Measurements from ENCODE around the gene LIM2.

The LIM2 gene

DNA sequence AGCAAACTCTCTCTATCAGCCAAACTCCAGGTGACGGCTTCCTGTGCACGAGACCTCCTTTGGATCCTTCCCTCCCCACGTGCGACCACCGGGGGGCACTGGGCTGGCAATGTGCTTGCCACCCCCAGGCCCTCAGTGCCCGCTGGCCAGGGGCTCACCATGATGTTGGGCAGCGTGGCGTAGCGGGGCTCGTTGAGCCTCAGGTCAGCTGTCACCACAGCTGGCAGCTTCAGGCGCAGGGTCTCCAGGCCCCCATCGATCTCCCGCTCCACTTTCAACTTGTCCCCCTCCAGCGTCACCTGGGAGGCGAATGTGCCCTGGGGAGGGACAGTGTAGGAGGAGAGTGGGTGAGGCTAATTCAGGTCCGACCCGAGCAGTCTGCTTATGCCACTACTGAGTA is 41.0 kb downstream of the LIM2 start (continued):
- TF ChIP-seq ZNF404 (tag by site-specific recombination; IDR thresholded peaks at IDR 0.05) (no peak), ZNF48 (tag by site-specific recombination; IDR thresholded peaks at IDR 0.05) (no peak)

DNA sequence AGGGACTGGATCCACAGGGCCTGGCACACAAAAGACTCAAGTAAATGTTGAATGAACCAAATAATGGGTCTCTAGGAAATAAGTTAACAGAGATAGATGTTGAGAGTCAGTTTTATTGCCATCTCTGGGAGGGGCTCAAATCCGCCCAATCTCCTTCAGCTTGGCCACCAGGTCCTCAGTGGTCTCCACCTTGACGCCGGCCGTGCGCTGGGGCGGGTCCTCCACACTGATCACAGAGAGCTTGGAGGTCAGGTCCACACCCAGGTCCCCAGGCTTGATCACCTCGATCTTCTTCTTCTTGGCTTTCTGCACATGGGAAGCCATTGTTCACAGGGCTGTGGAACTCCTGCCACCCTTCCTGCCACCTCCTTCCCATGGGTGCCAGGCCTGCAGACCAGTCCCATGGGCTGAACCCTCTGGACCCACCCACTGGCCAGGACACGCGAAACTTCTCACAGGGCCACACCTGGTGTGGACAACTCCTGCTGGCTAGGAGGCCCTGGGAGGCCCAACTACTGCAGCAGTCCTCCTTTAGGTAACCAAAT is 42.6 kb downstream of the LIM2 start:
- ChIA-PET POLR2A (no interaction called here), CTCF (no interaction called here)
- TF ChIP-seq ZNF16 (tag by site-specific recombination; IDR thresholded peaks at IDR 0.05; ENCODE audit: low read depth) (no peak), ZNF341 (tag by site-specific recombination; IDR thresholded peaks at IDR 0.05; ENCODE audit: low read depth) (no peak), ZNF843 (tag by site-specific recombination; IDR thresholded peaks at IDR 0.05) (no peak), ZSCAN23 (tag by site-specific recombination; IDR thresholded peaks at IDR 0.05) (no peak)
- TF ChIP-seq, protein P1, sequence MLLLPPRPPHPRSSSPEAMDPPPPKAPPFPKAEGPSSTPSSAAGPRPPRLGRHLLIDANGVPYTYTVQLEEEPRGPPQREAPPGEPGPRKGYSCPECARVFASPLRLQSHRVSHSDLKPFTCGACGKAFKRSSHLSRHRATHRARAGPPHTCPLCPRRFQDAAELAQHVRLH (tag by site-specific recombination; IDR thresholded peaks at IDR 0.05) = no peak
- TF ChIP-seq, protein P2, sequence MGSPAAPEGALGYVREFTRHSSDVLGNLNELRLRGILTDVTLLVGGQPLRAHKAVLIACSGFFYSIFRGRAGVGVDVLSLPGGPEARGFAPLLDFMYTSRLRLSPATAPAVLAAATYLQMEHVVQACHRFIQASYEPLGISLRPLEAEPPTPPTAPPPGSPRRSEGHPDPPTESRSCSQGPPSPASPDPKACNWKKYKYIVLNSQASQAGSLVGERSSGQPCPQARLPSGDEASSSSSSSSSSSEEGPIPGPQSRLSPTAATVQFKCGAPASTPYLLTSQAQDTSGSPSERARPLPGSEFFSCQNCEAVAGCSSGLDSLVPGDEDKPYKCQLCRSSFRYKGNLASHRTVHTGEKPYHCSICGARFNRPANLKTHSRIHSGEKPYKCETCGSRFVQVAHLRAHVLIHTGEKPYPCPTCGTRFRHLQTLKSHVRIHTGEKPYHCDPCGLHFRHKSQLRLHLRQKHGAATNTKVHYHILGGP (tag by site-specific recombination; IDR thresholded peaks at IDR 0.05) = no peak

DNA sequence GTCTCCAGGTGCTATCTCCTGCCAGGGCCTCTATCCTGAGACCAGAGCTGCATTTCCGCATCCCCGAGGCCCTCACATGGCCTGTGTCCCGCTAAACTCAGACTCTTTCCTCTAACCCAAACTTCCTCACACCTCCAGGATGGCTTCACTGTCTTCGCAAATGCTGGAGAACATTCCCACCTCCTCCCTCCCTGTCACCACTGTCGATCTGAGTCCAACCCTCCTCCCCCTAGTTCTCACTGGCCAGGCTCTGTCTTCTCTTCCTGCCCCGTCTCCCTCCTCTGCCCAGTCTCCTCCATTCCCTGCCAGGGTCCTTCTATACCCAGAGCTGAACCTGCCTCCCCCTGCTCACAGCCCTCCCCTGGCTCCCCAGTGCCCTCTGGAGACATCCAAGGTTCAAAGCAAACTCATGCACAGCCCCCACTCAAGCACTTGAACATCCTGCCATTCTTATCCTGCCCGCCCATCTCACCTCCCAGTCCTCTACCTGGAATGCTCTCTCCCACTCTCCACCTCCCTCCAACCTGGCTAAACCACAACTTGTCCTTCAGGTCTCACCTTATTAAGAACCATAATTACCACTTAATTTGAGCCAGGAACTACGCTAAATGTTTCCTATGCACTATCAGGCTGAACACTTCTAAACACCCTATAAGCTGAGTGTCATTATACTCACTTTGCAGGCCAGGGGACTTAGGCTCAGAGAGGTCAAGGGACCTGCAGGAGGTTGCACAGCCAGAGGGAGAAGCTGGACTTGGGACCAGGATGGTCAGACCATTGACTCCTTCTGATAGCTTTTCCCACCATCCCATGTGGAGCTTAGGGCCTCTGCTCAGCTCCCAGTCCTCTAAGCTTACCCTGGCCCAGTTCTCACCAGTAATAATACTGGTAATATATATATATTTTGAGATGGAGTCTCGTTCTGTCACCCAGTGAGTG is 44.9 kb downstream of the LIM2 start:
- CTCF ChIA-PET = interaction anchor here (1.0 kb wide), 1 partner anchor 185 kb away, joined by 3 read pairs; no protein-coding TSS in a partner anchor

More for the DNA sequence above, 42.6 kb downstream of the LIM2 start:
- 0 out of 2 replicates have a peak, but pooled peaks cover 2% of the 10 kb centered on the region for H3K4me1 ChIP-seq (ENCODE audit: control insufficient read depth, insufficient read depth, low read length)
- no peak overlapping the region for H3K27ac ChIP-seq (ENCODE audit: extremely low read depth, low read depth, low read length)
- H3K9me3 ChIP-seq (ENCODE audit: control insufficient read depth, insufficient read depth, low read depth, low read length) = no peaks in the 10 kb centered on the region
- H3K36me3 ChIP-seq (ENCODE audit: control insufficient read depth in 2 of 2, insufficient read depth in 1 of 2, low read length in 2 of 2) = peaks cover 5 to 29% of the 10 kb centered on the region in 2 experiments; a peak in 2 of 3 replicates
- H3K4me3 ChIP-seq (ENCODE audit: low read depth, low read length) = no peak overlapping the region

DNA sequence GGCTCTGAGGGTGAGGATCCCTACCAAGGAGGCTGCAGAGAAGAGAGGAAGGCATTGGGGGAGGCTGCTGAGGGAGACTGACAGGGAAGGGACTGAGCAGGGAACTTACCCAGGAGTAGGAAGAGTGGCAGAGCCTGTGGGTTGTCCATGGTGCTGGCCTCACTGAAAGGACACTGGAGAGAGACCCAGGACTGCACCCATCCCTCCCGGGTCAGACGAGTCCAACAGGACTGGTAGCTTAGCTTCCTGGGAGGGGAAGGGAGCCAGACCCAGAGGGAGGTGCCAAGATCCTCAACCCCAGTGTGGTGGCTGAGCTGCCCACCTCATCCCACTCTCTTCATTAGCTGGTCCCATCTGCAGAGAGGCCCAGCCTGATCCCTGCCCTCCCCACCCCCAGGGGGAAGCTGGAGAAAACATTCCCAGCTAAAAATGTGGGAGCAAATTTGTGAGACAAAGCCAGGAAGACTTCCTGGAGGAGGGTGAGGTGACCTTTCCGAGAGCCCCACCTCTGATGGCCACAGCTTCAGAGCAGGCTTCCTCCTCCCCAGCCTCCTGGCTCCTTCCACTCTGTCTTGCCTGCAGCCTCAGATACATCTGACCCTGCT is 45.7 kb downstream of the LIM2 start, which contains the start of gene VSIG10L:
Gene VSIG10L (minus strand): TSS at position 164 of the 605 bp plus-strand sequence. CDS start 15 bp downstream, at position 149.
- POLR2A ChIA-PET = interaction anchor here (0.5 to 2.0 kb wide), 5 partner anchors 13 to 26 kb away, joined by 3 to 10 read pairs (median 5); partner anchors contain the start of gene ETFB
- H3K27ac ChIP-seq (ENCODE audit: extremely low read depth, low read depth, low read length) = no peak within 1 kb of the TSS
- no peaks in the 10 kb centered on the region for H3K9me3 ChIP-seq (ENCODE audit: control insufficient read depth, insufficient read depth, low read depth, low read length)
- TF ChIP-seq EGR2 (tag by site-specific recombination; IDR thresholded peaks at IDR 0.05; ENCODE audit: low read depth) (peak; percentile 4; the same call in 1 of the 2 replicates), ZNF658 (tag by site-specific recombination; IDR thresholded peaks at IDR 0.05) (no peak), ZNF202 (tag by site-specific recombination; IDR thresholded peaks at IDR 0.05; ENCODE audit: borderline replicate concordance) (no peak), ZNF677 (tag by site-specific recombination; IDR thresholded peaks at IDR 0.05) (no peak), ZNF292 (tag by site-specific recombination; IDR thresholded peaks at IDR 0.05; ENCODE audit: borderline replicate concordance, low read depth) (no peak), ZFHX2 (tag by site-specific recombination; conservative IDR thresholded peaks at IDR 0.05) (peak; percentile 37; the same call in 1 of the 2 replicates)
- TF ChIP-seq, protein P3, sequence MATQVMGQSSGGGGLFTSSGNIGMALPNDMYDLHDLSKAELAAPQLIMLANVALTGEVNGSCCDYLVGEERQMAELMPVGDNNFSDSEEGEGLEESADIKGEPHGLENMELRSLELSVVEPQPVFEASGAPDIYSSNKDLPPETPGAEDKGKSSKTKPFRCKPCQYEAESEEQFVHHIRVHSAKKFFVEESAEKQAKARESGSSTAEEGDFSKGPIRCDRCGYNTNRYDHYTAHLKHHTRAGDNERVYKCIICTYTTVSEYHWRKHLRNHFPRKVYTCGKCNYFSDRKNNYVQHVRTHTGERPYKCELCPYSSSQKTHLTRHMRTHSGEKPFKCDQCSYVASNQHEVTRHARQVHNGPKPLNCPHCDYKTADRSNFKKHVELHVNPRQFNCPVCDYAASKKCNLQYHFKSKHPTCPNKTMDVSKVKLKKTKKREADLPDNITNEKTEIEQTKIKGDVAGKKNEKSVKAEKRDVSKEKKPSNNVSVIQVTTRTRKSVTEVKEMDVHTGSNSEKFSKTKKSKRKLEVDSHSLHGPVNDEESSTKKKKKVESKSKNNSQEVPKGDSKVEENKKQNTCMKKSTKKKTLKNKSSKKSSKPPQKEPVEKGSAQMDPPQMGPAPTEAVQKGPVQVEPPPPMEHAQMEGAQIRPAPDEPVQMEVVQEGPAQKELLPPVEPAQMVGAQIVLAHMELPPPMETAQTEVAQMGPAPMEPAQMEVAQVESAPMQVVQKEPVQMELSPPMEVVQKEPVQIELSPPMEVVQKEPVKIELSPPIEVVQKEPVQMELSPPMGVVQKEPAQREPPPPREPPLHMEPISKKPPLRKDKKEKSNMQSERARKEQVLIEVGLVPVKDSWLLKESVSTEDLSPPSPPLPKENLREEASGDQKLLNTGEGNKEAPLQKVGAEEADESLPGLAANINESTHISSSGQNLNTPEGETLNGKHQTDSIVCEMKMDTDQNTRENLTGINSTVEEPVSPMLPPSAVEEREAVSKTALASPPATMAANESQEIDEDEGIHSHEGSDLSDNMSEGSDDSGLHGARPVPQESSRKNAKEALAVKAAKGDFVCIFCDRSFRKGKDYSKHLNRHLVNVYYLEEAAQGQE (tag by site-specific recombination; IDR thresholded peaks at IDR 0.05) = peak; percentile 83
- TF ChIP-seq, protein P4, sequence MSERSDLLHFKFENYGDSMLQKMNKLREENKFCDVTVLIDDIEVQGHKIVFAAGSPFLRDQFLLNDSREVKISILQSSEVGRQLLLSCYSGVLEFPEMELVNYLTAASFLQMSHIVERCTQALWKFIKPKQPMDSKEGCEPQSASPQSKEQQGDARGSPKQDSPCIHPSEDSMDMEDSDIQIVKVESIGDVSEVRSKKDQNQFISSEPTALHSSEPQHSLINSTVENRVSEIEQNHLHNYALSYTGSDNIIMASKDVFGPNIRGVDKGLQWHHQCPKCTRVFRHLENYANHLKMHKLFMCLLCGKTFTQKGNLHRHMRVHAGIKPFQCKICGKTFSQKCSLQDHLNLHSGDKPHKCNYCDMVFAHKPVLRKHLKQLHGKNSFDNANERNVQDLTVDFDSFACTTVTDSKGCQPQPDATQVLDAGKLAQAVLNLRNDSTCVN (tag by site-specific recombination; optimal IDR thresholded peaks at IDR 0.05) = no peak
- peaks cover 0 to 20% of the 10 kb centered on the region in 2 experiments; a peak in 1 of 3 replicates for H3K36me3 ChIP-seq (ENCODE audit: control insufficient read depth in 2 of 2, insufficient read depth in 1 of 2, low read length in 2 of 2)
- CTCF ChIA-PET = interaction anchor here (0.6 to 2.1 kb wide), 5 partner anchors 17 to 66 kb away, joined by 3 to 6 read pairs (median 3); no protein-coding TSS in a partner anchor
- 0 out of 2 replicates have a peak, but pooled peaks cover 8% of the 10 kb centered on the region for H3K4me1 ChIP-seq (ENCODE audit: control insufficient read depth, insufficient read depth, low read length)
- H3K4me3 ChIP-seq (ENCODE audit: low read depth, low read length) = no peak within 1 kb of the TSS

More for the DNA sequence above, 44.9 kb downstream of the LIM2 start:
- Histone ChIP-seq H3K27ac (ENCODE audit: extremely low read depth, low read depth, low read length) (no peak overlapping the region), H3K9me3 (ENCODE audit: control insufficient read depth, insufficient read depth, low read depth, low read length) (no peaks in the 10 kb centered on the region), H3K36me3 (ENCODE audit: control insufficient read depth in 2 of 2, insufficient read depth in 1 of 2, low read length in 2 of 2) (peaks cover 0 to 27% of the 10 kb centered on the region in 2 experiments; a peak in 2 of 3 replicates), H3K4me3 (ENCODE audit: low read depth, low read length) (no peak overlapping the region), H3K4me1 (ENCODE audit: control insufficient read depth, insufficient read depth, low read length) (0 out of 2 replicates have a peak, but pooled peaks cover 8% of the 10 kb centered on the region)
- POLR2A ChIA-PET = interaction anchor here (0.7 to 2.0 kb wide), 4 partner anchors 12 to 25 kb away, joined by 3 to 10 read pairs (median 4); no protein-coding TSS in a partner anchor
- TF ChIP-seq SP2 (tag by site-specific recombination; IDR thresholded peaks at IDR 0.05) (peak; percentile 16; the same call in 1 of the 2 replicates), EGR2 (tag by site-specific recombination; IDR thresholded peaks at IDR 0.05; ENCODE audit: low read depth) (0 out of 2 replicates have a peak, but pooled peaks have one; percentile 3), ZNF16 (tag by site-specific recombination; IDR thresholded peaks at IDR 0.05; ENCODE audit: low read depth) (0 out of 2 replicates have a peak, but pooled peaks have one; percentile 41), ZNF701 (tag by site-specific recombination; IDR thresholded peaks at IDR 0.05) (no peak), KLF16 (tag by site-specific recombination; IDR thresholded peaks at IDR 0.05) (no peak), REPIN1 (tag by site-specific recombination; IDR thresholded peaks at IDR 0.05; ENCODE audit: low read depth) (no peak), ZNF768 (tag by site-specific recombination; IDR thresholded peaks at IDR 0.05) (peak; percentile 79)

All from HEK293 (cell line).